Fibroblast of skin of right quadriceps (primary cell): ENCODE measurements around the gene CHCHD6.
"Not testable (repeated sequence)": the region's sequence is repeated elsewhere in the genome, so short reads cannot be mapped to it uniquely, and the experiment has no call there.

ENCODE experiments used
- DNase-seq: peaks from one replicate; pipeline ENCODE4 v3.0.0-alpha.2; 2013

The CHCHD6 gene

DNA sequence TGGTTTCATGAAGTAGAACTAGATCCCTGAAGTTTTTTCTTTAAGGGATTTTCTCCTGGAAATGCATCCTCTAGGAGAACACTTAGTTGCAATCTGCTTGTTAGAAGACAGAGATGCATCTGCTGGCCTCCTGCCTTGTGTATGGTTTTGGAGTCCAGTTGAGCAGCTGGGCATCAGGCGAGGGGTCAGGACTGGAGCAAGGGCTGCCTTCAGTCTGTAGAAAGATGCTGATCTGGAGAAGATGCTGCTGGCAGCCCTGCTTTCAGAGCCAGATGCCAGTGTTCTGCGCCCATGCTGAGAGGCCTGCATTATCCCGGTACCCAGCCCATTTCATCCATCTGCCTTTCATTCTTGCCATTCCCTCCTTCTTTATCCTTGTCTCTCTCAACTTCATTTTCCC, 77.4 kb downstream of the CHCHD6 start:
- no peak for DNase-seq

DNA sequence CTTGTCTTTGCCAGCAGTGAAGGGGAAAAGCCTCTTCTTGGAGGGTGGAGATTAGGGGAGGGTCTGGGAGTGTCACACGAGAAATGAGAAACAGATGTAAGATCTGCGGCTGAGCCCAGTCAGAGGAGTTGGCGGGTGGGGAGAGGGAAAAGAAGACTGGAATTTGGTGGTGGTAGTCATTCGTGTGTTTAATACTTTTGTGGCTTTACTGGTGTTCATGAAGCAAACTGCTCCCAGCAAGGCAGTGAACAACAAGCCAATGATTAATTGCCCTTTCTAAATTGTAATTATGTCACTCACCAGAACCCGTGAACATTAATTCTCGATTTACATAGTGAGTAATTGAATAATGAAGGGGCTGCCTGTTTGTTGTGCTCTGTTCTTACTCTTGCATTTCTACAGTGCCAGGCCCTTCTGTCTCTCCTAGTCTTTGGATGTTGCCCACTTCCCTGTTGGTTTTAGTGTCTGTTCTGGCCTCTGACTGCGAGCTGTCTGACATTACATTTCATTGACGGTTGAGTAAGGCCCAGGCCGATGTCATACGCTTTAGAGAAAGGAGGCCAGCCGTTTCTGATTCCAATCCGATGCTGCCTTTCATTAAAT, 78.0 kb downstream of the CHCHD6 start:
- DNase-seq = peak; percentile 97

GRCh38 chr3:126782536-126782935, 78.5 kb downstream of the CHCHD6 start:
- DNase-seq = peak; percentile 96

DNA sequence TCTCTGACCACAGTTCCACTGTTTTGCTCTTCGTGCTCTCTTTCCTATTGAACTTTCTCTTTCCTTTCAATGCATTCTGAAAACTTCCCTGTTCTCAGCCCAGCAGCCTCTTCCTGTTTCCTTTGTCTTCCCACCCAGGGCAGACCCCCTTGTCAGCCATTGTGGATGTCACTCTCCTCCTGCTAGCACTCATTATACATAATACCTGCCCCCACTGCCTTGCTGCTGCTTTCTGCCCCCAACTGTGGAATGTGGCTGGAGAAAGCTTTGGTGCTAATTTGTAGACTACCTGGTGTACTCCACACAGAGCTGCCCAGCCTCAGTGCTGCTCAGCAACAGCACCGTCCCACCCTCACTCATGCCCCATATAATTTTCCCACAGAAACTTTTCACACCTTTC, 80.2 kb downstream of the CHCHD6 start:
- no peak for DNase-seq

GRCh38 chr3:126791320-126791719, 87.3 kb downstream of the CHCHD6 start:
- DNase-seq = not testable (repeated sequence)

- DNase-seq = no peak
These were observed 89.0 kb downstream of the CHCHD6 start for GRCh38 chr3:126792998-126793397.

DNA sequence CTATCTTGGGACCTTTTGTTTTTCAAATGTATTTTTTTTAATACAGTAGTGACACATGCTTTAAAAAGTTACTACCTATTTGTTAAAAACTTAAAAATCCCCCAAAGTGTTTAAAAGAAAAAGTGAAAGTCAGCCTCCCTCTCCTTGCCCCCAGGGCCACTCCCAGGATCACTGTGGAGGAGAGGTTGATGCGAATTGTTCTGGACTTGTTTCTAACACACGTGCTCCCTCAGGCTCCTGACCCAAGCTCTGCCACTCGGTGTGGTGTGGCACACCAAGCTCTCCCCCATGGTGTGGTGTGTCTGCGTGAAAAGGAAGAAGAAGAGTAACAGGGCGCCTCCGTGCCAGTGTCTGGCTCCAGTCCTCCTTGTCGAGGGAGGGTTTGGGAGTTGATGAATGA, 93.5 kb downstream of the CHCHD6 start:
- DNase-seq = no peak

- DNase-seq = no peak
These were observed 94.5 kb downstream of the CHCHD6 start for GRCh38 chr3:126798521-126798920.

DNA sequence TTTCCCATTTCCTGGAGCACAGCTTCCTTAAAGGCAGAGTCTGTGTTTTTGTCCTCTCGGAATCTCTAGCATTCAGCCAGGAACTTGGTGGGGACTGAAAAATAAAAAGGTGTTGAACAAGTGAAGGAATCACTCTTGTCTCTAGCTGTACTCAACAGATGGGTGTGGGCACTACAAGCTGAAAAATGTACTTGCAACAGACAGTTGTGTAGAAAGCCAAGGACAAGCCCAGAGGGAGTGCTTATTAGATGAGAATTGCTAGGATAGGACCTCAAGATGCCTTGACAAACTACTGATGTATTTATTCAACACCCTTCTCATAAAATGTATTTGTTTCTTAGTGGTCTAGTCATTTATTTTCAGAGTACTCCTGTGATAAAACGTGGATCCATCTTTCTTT, 95.1 kb downstream of the CHCHD6 start:
- DNase-seq = no peak

DNA sequence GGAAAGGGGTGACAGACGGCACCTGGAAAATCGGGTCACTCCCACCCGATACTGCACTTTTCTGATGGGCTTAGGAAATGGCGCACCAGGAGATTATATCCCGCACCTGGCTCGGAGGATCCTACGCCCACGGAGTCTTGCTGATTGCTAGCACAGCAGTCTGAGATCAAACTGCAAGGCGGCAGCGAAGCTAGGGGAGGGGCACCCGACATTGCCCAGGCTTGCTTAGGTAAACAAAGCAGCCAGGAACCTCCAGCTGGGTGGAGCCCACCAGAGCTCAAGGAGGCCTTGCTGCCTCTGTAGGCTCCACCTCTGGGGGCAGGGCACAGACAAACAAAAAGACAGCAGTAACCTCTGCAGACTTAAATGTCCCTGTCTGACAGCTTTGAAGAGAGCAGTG, 97.3 kb downstream of the CHCHD6 start:
- DNase-seq = not testable (repeated sequence)

DNA sequence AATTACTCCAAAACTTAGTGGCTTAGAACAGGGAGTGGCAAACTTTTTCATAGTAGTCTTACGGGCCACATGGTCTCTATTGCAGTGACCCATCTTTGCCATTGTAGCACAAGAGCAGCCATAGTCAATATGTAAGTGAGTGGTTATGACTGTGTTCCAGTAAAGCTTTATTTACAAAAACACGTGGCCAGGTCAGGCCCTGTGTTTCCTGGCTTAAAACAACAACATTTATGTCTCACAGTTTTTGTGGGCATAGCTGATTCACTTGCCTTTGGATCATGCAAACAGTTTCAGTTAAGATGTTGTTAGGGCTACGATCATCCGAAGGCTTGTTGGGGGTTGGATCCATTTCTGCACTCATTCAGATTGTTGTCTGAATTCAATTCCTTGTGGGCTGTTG, 103.8 kb downstream of the CHCHD6 start:
- DNase-seq = no peak

DNA sequence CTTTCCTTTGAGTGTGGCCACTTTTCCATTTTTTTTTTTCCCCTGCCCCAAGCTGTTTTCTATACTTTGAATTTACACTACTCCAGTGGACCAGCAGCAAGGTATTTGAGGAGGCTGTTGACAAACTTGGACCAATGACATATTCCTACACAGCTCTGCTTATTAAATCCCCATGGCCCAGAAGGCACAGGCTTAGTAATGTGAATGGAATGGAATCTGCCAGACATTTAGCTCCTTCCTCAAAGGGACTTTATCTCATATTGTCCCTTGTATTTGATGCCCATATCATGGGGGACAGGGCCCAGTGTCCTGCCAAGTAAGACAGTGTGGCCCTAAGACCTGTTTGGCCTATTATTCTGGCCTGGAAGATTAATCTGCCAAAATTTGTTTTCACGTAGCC, 107.5 kb downstream of the CHCHD6 start:
- peak; percentile 53 for DNase-seq

- DNase-seq = no peak
These were observed 112.3 kb downstream of the CHCHD6 start for GRCh38 chr3:126816298-126816697.

GRCh38 chr3:126816986-126817777, 113.1 kb downstream of the CHCHD6 start:
- DNase-seq = no peak

- DNase-seq = no peak
These were observed 113.7 kb downstream of the CHCHD6 start for GRCh38 chr3:126817781-126818180.

GRCh38 chr3:126818400-126819095, 114.5 kb downstream of the CHCHD6 start:
- no peak for DNase-seq

DNA sequence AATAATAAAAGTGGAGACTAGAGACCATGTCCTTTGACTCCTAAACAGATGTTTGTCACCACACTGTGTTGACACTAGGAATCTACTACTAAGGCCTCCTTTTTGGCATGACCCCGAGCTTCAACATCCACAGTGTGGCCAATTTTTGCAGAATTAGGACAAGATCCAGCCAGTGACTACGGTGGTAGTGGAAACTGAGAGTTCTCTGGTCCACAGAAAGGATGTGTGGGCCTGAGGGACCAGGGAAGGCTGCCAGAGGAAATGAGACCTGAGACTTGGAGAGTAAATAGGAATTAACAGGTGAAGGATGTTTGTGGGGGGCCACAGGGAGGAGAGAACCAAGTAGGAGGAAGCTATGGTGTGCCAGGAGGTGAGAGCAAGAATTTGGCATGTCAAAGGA, 122.7 kb downstream of the CHCHD6 start:
- DNase-seq = no peak

- peak; percentile 34 for DNase-seq
These were observed 123.1 kb downstream of the CHCHD6 start for GRCh38 chr3:126827121-126827520.

DNA sequence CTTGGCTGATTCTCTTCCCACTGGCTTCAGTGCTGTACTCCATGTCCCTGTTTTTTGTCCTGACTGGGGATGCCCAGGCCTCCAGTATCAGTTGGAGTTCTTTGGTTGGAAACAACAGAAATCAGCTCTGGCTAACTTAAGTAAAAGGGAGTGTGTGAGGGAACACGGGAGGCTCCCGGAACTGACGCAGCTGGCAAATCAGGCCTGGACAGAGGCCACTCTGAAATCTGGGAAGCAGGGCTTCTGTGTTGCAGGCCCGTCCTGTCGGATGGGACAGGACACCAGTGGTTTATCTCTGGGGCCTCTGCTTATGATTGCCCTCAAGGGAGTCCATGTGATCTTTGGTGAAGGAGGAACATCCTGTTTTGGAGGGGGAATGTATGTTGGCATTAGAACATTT, 124.3 kb downstream of the CHCHD6 start:
- no peak for DNase-seq

DNA sequence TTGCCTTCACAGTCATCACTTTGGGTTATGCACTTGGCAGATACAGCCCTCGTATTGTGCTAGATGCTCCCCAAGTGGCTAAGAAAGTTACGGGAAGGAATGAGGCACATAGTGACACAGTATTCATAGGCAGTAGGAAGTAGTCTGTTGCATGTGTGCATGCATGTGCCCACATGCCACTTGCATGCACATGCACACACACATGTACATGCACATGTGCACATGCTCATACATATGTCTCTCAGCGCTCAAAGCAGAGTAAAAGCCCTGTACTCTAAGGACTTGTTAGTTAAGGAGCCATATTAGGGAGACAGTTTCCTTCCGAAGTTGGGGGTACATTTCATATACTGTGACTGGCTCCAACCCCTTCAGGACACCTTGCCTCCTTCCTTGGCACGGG, 128.9 kb downstream of the CHCHD6 start:
- DNase-seq = no peak

- DNase-seq = no peak
These were observed 130.8 kb downstream of the CHCHD6 start for GRCh38 chr3:126834596-126835471.

GRCh38 chr3:126835472-126836219, 131.6 kb downstream of the CHCHD6 start:
- DNase-seq = peak; percentile 39
